HCT116 (cell line): ENCODE results near the gene ZNF485. TPM values are rescaled to one million over a fixed set of nuclear protein-coding genes. Genes with fewer than 3 reads are reported as not detected.
A peak's percentile ranks its signal among the peaks of the same experiment; 100 is the strongest.

Source experiments
- ATAC-seq: fragments of 200-7000 bp; cut with Tn5 transposase; 2 replicates; pipeline ENCODE4 v1.9.1; 2020; ENCODE audit warnings: mild to moderate bottlenecking, moderate library complexity
- Bru-seq: library from RNA; stranded (reverse); fragments of 400-500 nt; gene quantifications from one replicate; lab custom pipeline; 2021; lab: Mats Ljungman, UMichigan
- BruChase-seq, 2 experiments: library from RNA; stranded (reverse); fragments of 400-500 nt; gene quantifications; one replicate each; lab custom pipeline; 2021; lab: Mats Ljungman, UMichigan
- BruUV-seq: library from RNA; stranded (reverse); fragments of 400-500 nt; replicated peaks from 2 replicates; lab custom pipeline; 2021; lab: Mats Ljungman, UMichigan
- CTCF ChIA-PET: fragments of 300-600 bp; sonication (Branson Sonifier 250); formaldehyde crosslinking; loops from one replicate; lab custom pipeline; 2021; ENCODE audit warnings: antibody characterized with exemption; lab: Charles Lee
- POLR2A ChIA-PET: fragments of 300-600, 350-600 bp; sonication (Branson Sonifier 250); formaldehyde crosslinking; loops from one replicate; lab custom pipeline; 2021; ENCODE audit warnings: antibody characterized with exemption; lab: Charles Lee
- RAD21 ChIA-PET, 2 experiments: fragments of 300-600 bp; sonication (Branson Sonifier 250); formaldehyde crosslinking; loops; one replicate each; lab custom pipeline; 2023; ENCODE audit warnings: low total read pairs in 2 of 2; ENCODE audit not compliant: uncharacterized antibody in 2 of 2, unreplicated experiment in 2 of 2, low non-redundant PET in 1 of 2; lab: Charles Lee
- DNase-seq: peaks from one replicate; pipeline ENCODE4 v3.0.0-alpha.2; 2010; ENCODE audit warnings: low read depth, low spot score
- H2AFZ ChIP-seq: fragments of 200-600 bp; shearing (Covaris generic), sonication (generic); 2 replicates; pipeline ENCODE4 v1.6.1; 2017; ENCODE audit warnings: low read depth, mixed run types, mixed read lengths, antibody characterized with exemption, low read length; ENCODE audit not compliant: poor library complexity, severe bottlenecking
- H3K27ac ChIP-seq: 2 replicates; pipeline ENCODE4 v1.5.1; 2012; ENCODE audit warnings: low read depth, low read length
- H3K27me3 ChIP-seq: fragments of 200-600 bp; sonication (generic); 2 replicates; pipeline ENCODE4 v1.6.1; 2016; ENCODE audit warnings: mixed run types, low read length, mixed read lengths; ENCODE audit not compliant: insufficient read depth
- H3K36me3 ChIP-seq, 2 experiments: fragments of 200-500 bp in 1 of 2; fragments of 200-600 bp in 1 of 2; sonication (Bioruptor generic) in 1 of 2; sonication (generic) in 1 of 2; 2 replicates each; pipeline versions ENCODE4 v1.5.1 to v1.6.1; 2014 to 2016; ENCODE audit warnings: low read length in 2 of 2, inconsistent platforms in 1 of 2, mixed read lengths in 1 of 2, mixed run types in 1 of 2; ENCODE audit not compliant: insufficient read depth in 2 of 2, control insufficient read depth in 1 of 2
- H3K4me1 ChIP-seq, 2 experiments: fragments of 200-600 bp in 1 of 2; sonication (generic) in 1 of 2; 2 replicates each; pipeline versions ENCODE4 v1.5.1 to v1.6.1; 2012 to 2017; ENCODE audit warnings: low read length in 2 of 2, inconsistent platforms in 1 of 2, mild to moderate bottlenecking in 1 of 2, mixed read lengths in 1 of 2, mixed run types in 1 of 2, moderate library complexity in 1 of 2; ENCODE audit not compliant: insufficient read depth in 2 of 2, control insufficient read depth in 1 of 2
- H3K4me2 ChIP-seq: fragments of 200-600 bp; sonication (generic); 2 replicates; pipeline ENCODE4 v1.6.1; 2017; ENCODE audit warnings: mixed run types, low read length, mixed read lengths
- H3K4me3 ChIP-seq, 2 experiments: fragments of 200-600 bp in 1 of 2; sonication (generic) in 1 of 2; replicated peaks in 1 of 2; 2 replicates each; pipeline ENCODE4 v1.5.1; 2011 to 2016; ENCODE audit warnings: low read length in 2 of 2, control low read depth in 1 of 2, low read depth in 1 of 2, mild to moderate bottlenecking in 1 of 2, mixed read lengths in 1 of 2, mixed run types in 1 of 2
- H3K79me2 ChIP-seq: fragments of 200-600 bp; sonication (generic); 2 replicates; pipeline ENCODE4 v1.6.1; 2017; ENCODE audit warnings: mild to moderate bottlenecking, mixed run types, low read length, moderate library complexity, mixed read lengths; ENCODE audit not compliant: insufficient read depth
- H3K9ac ChIP-seq: fragments of 200-600 bp; sonication (generic); 2 replicates; pipeline ENCODE4 v1.6.1; 2016; ENCODE audit warnings: low read length, mixed read lengths
- H3K9me2 ChIP-seq: fragments of 200-600 bp; sonication (generic), shearing (Covaris generic); 2 replicates; pipeline ENCODE4 v1.6.1; 2017; ENCODE audit warnings: mixed run types, mild to moderate bottlenecking, moderate library complexity; ENCODE audit not compliant: insufficient read depth
- H3K9me3 ChIP-seq, 2 experiments: fragments of 200-500 bp in 1 of 2; fragments of 200-600 bp in 1 of 2; sonication (Bioruptor generic) in 1 of 2; sonication (generic) in 1 of 2; 2 replicates each; pipeline ENCODE4 v1.6.1; 2014 to 2017; ENCODE audit warnings: low read length in 2 of 2, mixed read lengths in 2 of 2, inconsistent platforms in 1 of 2, low read depth in 1 of 2, mild to moderate bottlenecking in 1 of 2, mixed run types in 1 of 2, moderate library complexity in 1 of 2; ENCODE audit not compliant: control insufficient read depth in 1 of 2, insufficient read depth in 1 of 2
- H4K20me1 ChIP-seq: fragments of 200-600 bp; sonication (generic), shearing (Covaris generic); 2 replicates; pipeline ENCODE4 v1.6.1; 2017; ENCODE audit warnings: mixed run types, mild to moderate bottlenecking, moderate library complexity; ENCODE audit not compliant: insufficient read depth
- CBX3 ChIP-seq: IDR thresholded peaks from 2 replicates; pipeline ENCODE4 v1.6.1; 2012; ENCODE audit warnings: low read depth
- ELF1 ChIP-seq: IDR thresholded peaks from 2 replicates; pipeline ENCODE4 v1.6.1; 2012; ENCODE audit warnings: low read depth, borderline replicate concordance
- MAX ChIP-seq: IDR thresholded peaks from 2 replicates; pipeline ENCODE4 v1.6.1; 2012
- POLR2A ChIP-seq: IDR thresholded peaks from 2 replicates; pipeline ENCODE4 v1.7.0; 2011; ENCODE audit warnings: borderline replicate concordance; ENCODE audit not compliant: insufficient read depth, insufficient read length; ENCODE audit errors: extremely low read depth
- POLR2AphosphoS5 ChIP-seq: IDR thresholded peaks from 2 replicates; pipeline ENCODE4 v1.6.1; 2011; ENCODE audit warnings: mild to moderate bottlenecking, low read depth, low read length, moderate library complexity
- REST ChIP-seq: IDR thresholded peaks from 2 replicates; pipeline ENCODE4 v1.6.1; 2012; ENCODE audit warnings: low read depth
- intact Hi-C: fragments of 100-400 bp; cut with micrococcal nuclease; formaldehyde crosslinking; loops from 2 replicates; pipeline ENCODE4 v1.10.0; 2022
- long read RNA-seq: library from polyadenylated mRNA; unstranded; transcript quantifications from one replicate; pipeline ENCODE4 v2.0.0, GENCODE V29; 2021; ENCODE audit not compliant: unreplicated experiment
- polyA plus RNA-seq: library from polyadenylated mRNA; unstranded; fragments of >200 nt; gene quantifications from 2 replicates; pipeline ENCODE4 v1.2.1, GENCODE V29; 2012; ENCODE audit warnings: missing spikeins
- total RNA-seq: library from RNA; stranded (reverse); gene quantifications from one replicate; pipeline ENCODE4 v1.2.1, GENCODE V29; 2021; ENCODE audit not compliant: unreplicated experiment

ZNF485 gene
- total RNA-seq (5.8 TPM), Bru-seq, nascent RNA (percentile 72 among the genes with signal in this experiment), BruChase-seq, experiment 1, labeled RNA remaining after a 6-hour chase (percentile 46 among the genes with signal in this experiment), BruChase-seq, experiment 2, labeled RNA remaining after a 2-hour chase (percentile 65 among the genes with signal in this experiment)
- polyA plus RNA-seq, result 1.3 and 2.5 TPM in 2 replicates
- long read RNA-seq, transcript ZNF485-201 (5 exons, 2,054 nt), result major isoform, 7 of 9 reads
- long read RNA-seq, partial matches to known transcripts, result 0 of 9 reads
- long read RNA-seq, other reads (novel, unspliced or antisense), result 2 of 9 reads

GRCh38 chr10:43606323-43607198 is at the start of gene ZNF485:
TSS of gene ZNF485 (plus strand) at chr10:43606438. CDS start at chr10:43607051, 613 bp downstream.
- Histone ChIP-seq H3K9me3 (no peaks in the 10 kb centered on the region), H3K4me2 (peak within 1 kb of the TSS; percentile 90), H4K20me1 (no peaks in the 10 kb centered on the region), H3K36me3 (no peaks in the 10 kb centered on the region; a peak in 2 of 4 replicates), H3K4me1 (peaks cover 2 to 11% of the 10 kb centered on the region in 2 experiments; a peak in 2 of 4 replicates), H3K9ac (peak within 1 kb of the TSS; percentile 69), H3K27me3 (no peaks in the 10 kb centered on the region), H3K9me2 (no peaks in the 10 kb centered on the region), H3K4me3 (peak within 1 kb of the TSS; percentile 50 to 65), H3K79me2 (no peaks in the 10 kb centered on the region), H3K27ac (peak within 1 kb of the TSS; percentile 45; the same call in 1 of the 2 replicates), H2AFZ (peak within 1 kb of the TSS; percentile 19)
- intact Hi-C loops, result no loop called here
- BruUV-seq, result no TSS peak
- TF ChIP-seq REST (no peak), CBX3 (no peak), ELF1 (peak; percentile 72), MAX (peak; percentile 93), POLR2A (peak; percentile 32), POLR2AphosphoS5 (peak; percentile 87)
- ATAC-seq, result peak; percentile 95
- DNase-seq, result peak; percentile 32
- ChIA-PET RAD21 (interaction anchor here in 1 of 2 experiments (0.6 kb wide), 1 partner anchor 157 kb away, joined by 3 read pairs; no protein-coding TSS in a partner anchor), CTCF (no interaction called here), POLR2A (no interaction called here)
